ENCODE results near the gene AGAP1.

Gene AGAP1

DNA sequence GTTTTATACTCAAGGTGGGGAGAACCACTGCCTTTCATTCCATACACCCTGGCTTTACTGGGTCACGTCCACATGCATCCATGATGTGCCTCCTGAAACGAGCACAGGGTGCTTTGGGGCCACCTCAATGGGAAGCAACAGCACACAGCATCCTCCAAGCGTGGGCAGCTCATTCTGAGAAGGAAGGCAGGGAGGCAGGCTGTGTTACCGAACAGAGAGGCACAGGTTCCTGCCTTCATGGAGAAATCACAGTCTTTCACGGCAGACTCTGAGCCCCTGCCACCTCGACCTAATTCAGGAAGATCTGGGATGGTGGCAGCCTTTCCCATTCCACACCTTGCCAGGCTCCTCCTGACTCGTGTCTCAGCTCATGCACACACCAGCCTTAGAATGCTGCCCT is 544.3 kb downstream of the AGAP1 start:
- H3K4me3 ChIP-seq (ENCODE audit: low read depth, low read length) = no peak overlapping the region
- TF ChIP-seq, protein P1, sequence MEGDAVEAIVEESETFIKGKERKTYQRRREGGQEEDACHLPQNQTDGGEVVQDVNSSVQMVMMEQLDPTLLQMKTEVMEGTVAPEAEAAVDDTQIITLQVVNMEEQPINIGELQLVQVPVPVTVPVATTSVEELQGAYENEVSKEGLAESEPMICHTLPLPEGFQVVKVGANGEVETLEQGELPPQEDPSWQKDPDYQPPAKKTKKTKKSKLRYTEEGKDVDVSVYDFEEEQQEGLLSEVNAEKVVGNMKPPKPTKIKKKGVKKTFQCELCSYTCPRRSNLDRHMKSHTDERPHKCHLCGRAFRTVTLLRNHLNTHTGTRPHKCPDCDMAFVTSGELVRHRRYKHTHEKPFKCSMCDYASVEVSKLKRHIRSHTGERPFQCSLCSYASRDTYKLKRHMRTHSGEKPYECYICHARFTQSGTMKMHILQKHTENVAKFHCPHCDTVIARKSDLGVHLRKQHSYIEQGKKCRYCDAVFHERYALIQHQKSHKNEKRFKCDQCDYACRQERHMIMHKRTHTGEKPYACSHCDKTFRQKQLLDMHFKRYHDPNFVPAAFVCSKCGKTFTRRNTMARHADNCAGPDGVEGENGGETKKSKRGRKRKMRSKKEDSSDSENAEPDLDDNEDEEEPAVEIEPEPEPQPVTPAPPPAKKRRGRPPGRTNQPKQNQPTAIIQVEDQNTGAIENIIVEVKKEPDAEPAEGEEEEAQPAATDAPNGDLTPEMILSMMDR (IDR thresholded peaks at IDR 0.05; ENCODE audit: insufficient read depth, low read depth, low read length, missing control alignments) = no peak
- DNase-seq (ENCODE audit: low read depth) = no peak

- no peak for DNase-seq (ENCODE audit: low read depth)
Measured at GRCh38 chr2:236040600-236041328, 546.9 kb downstream of the AGAP1 start.

DNA sequence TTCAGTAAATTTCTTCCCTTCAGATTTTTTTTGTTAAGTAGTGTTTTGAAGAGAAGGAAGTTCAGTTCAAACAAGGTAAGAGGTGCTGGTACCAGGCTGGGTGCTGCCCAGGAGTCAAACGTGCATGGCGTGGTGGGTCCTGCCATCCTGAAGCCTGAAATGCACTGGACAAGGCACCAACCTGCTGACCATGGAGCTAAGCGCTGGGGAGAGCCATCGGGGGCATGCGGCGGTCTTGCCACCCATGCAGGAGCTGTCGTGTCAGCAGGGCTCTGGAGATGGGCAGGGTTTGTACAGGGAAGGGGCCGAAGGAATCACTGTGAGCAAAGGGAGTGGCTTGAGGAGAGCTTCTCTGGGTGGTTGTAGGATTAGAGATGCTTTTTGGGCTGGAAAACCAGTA is 547.8 kb downstream of the AGAP1 start:
- no peak for DNase-seq (ENCODE audit: low read depth)
- no peak overlapping the region for H3K4me3 ChIP-seq (ENCODE audit: low read depth, low read length)
- TF ChIP-seq, protein P1 (IDR thresholded peaks at IDR 0.05; ENCODE audit: insufficient read depth, low read depth, low read length, missing control alignments) = no peak

More at GRCh38 chr2:236040600-236041328, 546.9 kb downstream of the AGAP1 start:
- no peak overlapping the region for H3K4me3 ChIP-seq (ENCODE audit: low read depth, low read length)
- TF ChIP-seq, protein P1 (IDR thresholded peaks at IDR 0.05; ENCODE audit: insufficient read depth, low read depth, low read length, missing control alignments) = no peak

- TF ChIP-seq, protein P1 (IDR thresholded peaks at IDR 0.05; ENCODE audit: insufficient read depth, low read depth, low read length, missing control alignments) = no peak
- DNase-seq (ENCODE audit: low read depth) = no peak
Measured at GRCh38 chr2:236042087-236042486, 548.2 kb downstream of the AGAP1 start.

GRCh38 chr2:236044191-236044590 is 550.3 kb downstream of the AGAP1 start:
- TF ChIP-seq, protein P1 (IDR thresholded peaks at IDR 0.05; ENCODE audit: insufficient read depth, low read depth, low read length, missing control alignments) = no peak
- H3K4me3 ChIP-seq (ENCODE audit: low read depth, low read length) = no peak overlapping the region
- DNase-seq (ENCODE audit: low read depth) = no peak

More at GRCh38 chr2:236042087-236042486, 548.2 kb downstream of the AGAP1 start:
- H3K4me3 ChIP-seq (ENCODE audit: low read depth, low read length) = no peak overlapping the region

DNA sequence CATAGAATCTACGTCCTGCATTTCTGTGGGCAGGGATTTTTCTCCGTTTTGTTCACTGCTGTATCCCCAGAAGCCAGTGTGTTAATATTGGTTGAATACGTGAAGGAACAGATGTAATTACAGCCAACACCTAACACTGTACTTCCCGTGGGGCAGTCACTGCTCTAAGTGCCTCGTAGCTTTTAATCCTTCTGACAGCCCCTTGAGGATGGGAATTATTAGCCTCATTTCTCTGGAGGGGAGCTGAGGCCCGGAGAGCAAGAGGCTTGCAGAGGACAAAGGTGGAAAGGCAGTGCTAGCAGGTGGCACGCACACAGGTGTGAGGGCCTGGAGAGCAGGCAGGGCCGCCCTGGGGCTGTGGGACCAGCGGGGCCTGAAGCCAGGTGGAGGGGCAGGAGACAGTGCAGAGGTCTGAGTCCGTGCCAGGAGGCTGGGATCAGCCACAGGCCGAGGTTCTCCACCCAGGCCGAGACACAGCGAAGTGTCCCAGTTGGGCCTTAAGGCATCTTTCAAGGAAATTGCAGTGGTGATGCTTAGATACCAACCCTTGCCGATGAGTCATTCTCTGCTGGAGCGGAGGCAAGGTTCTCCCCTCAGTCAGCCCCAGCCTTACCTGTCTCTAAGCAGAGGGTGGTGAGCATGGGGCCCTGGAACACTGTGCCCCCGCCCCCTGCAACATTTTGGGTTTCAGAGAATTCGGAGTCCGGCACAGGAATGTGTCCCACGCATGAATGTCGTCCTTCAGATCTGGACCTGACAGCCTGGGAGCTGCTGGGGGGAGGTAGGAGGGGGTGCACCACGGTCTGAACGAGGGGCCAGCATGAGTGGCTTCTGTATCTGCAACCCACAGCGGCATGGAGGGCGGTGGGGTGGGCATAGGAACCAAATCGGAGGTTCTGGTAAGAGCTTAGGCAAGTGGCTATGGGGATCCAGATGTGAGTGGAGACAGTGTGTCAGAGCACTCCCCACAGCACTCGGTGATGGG is 551.7 kb downstream of the AGAP1 start:
- TF ChIP-seq, protein P1 (IDR thresholded peaks at IDR 0.05; ENCODE audit: insufficient read depth, low read depth, low read length, missing control alignments) = no peak
- no peak for DNase-seq (ENCODE audit: low read depth)
- no peak overlapping the region for H3K4me3 ChIP-seq (ENCODE audit: low read depth, low read length)

All from GM12865 (cell line).